Neutrophil (primary cell): ENCODE measurements around the gene EP400.
A peak's percentile ranks its signal among the peaks of the same experiment; 100 is the strongest.
"Not testable (repeated sequence)": the region's sequence is repeated elsewhere in the genome, so short reads cannot be mapped to it uniquely, and the experiment has no call there.

Source experiments
- H3K27ac ChIP-seq: fragments of 200-600 bp; sonication (generic); 2 replicates; pipeline ENCODE4 v1.5.1; 2016; ENCODE audit warnings: mild to moderate bottlenecking, moderate library complexity
- H3K27me3 ChIP-seq: fragments of 200-600 bp; sonication (generic); 2 replicates; pipeline ENCODE4 v1.6.0; 2016; ENCODE audit warnings: mild to moderate bottlenecking
- H3K36me3 ChIP-seq: fragments of 200-600 bp; sonication (generic); 2 replicates; pipeline ENCODE4 v1.5.1; 2017
- H3K4me1 ChIP-seq, 2 experiments: fragments of 200-600 bp in 1 of 2; sonication (generic) in 1 of 2; 1 replicate in 1 of 2; 2 replicates in 1 of 2; pipeline versions ENCODE4 v1.5.1 to v1.6.1; 2013 to 2016; ENCODE audit warnings: low read depth in 1 of 2, low read length in 1 of 2, mild to moderate bottlenecking in 1 of 2, moderate library complexity in 1 of 2; ENCODE audit not compliant: control insufficient read depth in 1 of 2, insufficient read depth in 1 of 2
- H3K4me3 ChIP-seq, 2 experiments: fragments of 200-600 bp in 1 of 2; sonication (generic) in 1 of 2; 1 replicate in 1 of 2; 2 replicates in 1 of 2; pipeline ENCODE4 v1.5.1; 2013 to 2016; ENCODE audit warnings: low read depth in 1 of 2, low read length in 1 of 2, mild to moderate bottlenecking in 1 of 2, moderate library complexity in 1 of 2
- H3K9me3 ChIP-seq: fragments of 200-600 bp; sonication (generic); 2 replicates; pipeline ENCODE4 v1.5.1; 2016
- TF ChIP-seq, protein P1 (sequence below): fragments of 200-600 bp; sonication (generic); IDR thresholded peaks from 2 replicates; pipeline ENCODE4 v1.5.1; 2016; ENCODE audit warnings: antibody characterized with exemption

Gene EP400

GRCh38 chr12:131947482-131948027 lies 2.2 kb upstream of the EP400 start:
- no peaks in the 10 kb centered on the region for H3K27me3 ChIP-seq
- H3K4me1 ChIP-seq, result peaks cover 23% of the 10 kb centered on the region in 2 experiments
- H3K4me3 ChIP-seq, result no peak overlapping the region
- TF ChIP-seq, protein P1, sequence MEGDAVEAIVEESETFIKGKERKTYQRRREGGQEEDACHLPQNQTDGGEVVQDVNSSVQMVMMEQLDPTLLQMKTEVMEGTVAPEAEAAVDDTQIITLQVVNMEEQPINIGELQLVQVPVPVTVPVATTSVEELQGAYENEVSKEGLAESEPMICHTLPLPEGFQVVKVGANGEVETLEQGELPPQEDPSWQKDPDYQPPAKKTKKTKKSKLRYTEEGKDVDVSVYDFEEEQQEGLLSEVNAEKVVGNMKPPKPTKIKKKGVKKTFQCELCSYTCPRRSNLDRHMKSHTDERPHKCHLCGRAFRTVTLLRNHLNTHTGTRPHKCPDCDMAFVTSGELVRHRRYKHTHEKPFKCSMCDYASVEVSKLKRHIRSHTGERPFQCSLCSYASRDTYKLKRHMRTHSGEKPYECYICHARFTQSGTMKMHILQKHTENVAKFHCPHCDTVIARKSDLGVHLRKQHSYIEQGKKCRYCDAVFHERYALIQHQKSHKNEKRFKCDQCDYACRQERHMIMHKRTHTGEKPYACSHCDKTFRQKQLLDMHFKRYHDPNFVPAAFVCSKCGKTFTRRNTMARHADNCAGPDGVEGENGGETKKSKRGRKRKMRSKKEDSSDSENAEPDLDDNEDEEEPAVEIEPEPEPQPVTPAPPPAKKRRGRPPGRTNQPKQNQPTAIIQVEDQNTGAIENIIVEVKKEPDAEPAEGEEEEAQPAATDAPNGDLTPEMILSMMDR, result no peak
- H3K27ac ChIP-seq, result no peak overlapping the region
- H3K36me3 ChIP-seq, result no peaks in the 10 kb centered on the region
- H3K9me3 ChIP-seq, result no peaks in the 10 kb centered on the region

GRCh38 chr12:131948166-131948712 lies 1.5 kb upstream of the EP400 start:
- no peaks in the 10 kb centered on the region for H3K27me3 ChIP-seq
- H3K4me1 ChIP-seq, result peaks cover 23% of the 10 kb centered on the region in 2 experiments
- H3K27ac ChIP-seq, result no peak overlapping the region
- no peaks in the 10 kb centered on the region for H3K36me3 ChIP-seq
- H3K9me3 ChIP-seq, result no peaks in the 10 kb centered on the region
- H3K4me3 ChIP-seq, result no peak overlapping the region
- TF ChIP-seq, protein P1, result no peak

GRCh38 chr12:131948713-131949430 lies 870 bp upstream of the EP400 start:
- Histone ChIP-seq H3K4me3 (peak overlapping the region; percentile 82 to 90), H3K27ac (peak overlapping the region; percentile 84), H3K4me1 (peaks cover 23% of the 10 kb centered on the region in 2 experiments)
- H3K9me3 ChIP-seq, H3K27me3 ChIP-seq, H3K36me3 ChIP-seq: not testable (repeated sequence)

DNA sequence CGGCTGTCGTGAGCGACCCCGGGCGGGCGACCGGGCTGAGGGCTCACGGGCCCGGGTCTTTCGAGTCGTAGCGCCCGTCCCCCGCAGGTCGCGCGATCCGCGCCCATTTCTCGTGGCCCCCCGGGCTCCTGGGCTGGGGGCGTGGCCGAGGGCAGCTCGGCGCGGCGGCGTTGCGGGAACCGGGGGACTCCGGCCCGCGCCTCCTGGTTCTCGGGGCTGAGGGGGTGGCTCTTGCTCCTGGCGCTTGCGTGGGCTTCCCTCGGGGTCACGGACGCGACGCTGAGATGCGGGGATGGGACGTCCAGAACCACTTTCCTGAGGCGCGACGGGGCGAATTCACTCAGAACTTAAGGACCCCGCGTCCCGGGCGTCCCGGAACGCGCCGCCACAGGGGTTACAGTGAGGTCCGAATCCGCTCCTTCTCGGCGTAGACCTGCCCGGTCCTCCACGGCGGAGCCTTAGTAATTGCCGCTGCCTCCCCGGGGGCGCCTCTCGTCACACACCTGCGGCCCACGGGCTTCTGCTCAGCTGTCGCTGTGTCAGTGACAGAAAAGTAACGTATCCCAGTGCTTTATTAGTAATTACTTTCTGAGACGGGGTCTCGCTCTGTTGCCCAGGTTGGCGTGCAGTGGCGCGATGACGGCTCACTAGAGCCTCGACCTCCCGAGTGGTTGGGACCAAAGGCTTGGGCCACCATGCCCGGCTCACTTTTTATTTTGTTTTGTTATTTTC lies 606 bp downstream of the EP400 start:
- Histone ChIP-seq H3K4me3 (peak overlapping the region; percentile 82 to 90), H3K36me3 (no peaks in the 10 kb centered on the region), H3K27me3 (no peaks in the 10 kb centered on the region), H3K27ac (peak overlapping the region; percentile 84), H3K4me1 (peaks cover 23% of the 10 kb centered on the region in 2 experiments), H3K9me3 (no peaks in the 10 kb centered on the region)
- TF ChIP-seq, protein P1, result no peak

DNA sequence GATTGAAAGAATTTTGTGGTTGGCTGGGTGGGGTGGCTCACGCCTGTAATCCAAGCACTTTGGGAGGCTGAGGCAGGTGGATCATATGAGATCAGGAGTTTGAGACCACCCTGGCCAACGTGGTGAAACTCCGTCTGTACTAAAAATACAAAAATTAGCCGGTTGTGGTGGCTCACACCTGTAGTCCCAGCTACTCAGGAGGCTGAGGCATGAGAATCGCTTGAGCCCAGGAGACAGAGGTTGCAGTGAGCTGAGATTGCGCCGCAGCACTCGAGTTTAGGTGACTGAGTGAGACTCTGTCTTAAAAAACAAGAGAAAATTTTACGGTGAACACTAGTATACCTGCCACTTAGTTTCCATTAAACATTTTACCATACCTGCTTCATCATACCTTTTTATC lies 4.1 kb downstream of the EP400 start:
- H3K36me3 ChIP-seq, H3K9me3 ChIP-seq, H3K4me3 ChIP-seq, H3K27ac ChIP-seq, H3K27me3 ChIP-seq: not testable (repeated sequence)
- H3K4me1 ChIP-seq, result peaks cover 26 to 28% of the 10 kb centered on the region in 2 experiments

DNA sequence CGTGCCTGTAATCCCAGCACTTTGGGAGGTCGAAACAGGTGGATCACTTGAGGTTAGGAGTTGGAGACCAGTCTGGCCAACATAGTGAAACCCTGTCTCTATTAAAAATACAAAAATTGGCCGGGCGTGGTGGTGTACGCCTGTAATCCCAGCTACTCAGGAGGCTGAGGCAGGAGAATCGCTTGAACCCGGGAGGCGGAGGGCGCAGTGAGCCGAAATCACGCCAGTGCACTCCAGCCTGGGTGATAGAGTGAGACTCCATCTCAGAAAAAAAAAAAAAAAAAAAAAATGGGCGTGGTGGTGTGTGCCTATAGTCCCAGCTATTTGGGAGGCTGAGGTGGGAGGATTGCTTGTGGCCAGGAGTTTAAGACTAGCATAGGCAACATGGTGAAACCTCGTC lies 4.7 kb downstream of the EP400 start:
- not testable (repeated sequence) for H3K27ac ChIP-seq, H3K4me3 ChIP-seq, H3K36me3 ChIP-seq, H3K27me3 ChIP-seq, H3K9me3 ChIP-seq
- H3K4me1 ChIP-seq, result peaks cover 20 to 24% of the 10 kb centered on the region in 2 experiments
